HG03025 (cell line): ENCODE data around the gene ZSCAN20.

Source experiments
- ATAC-seq: cut with Tn5 transposase; IDR thresholded peaks from one replicate; pipeline ENCODE4 v1.9.1; 2021; ENCODE audit warnings: mild to moderate bottlenecking, moderate library complexity; ENCODE audit not compliant: unreplicated experiment, low FRiP score

ZSCAN20 gene

GRCh38 chr1:33472269-33472980 lies at the start of gene ZSCAN20:
ZSCAN20 (plus strand) TSS chr1:33472645; CDS start chr1:33479289, 6,644 bp downstream.
- ATAC-seq, result peak; percentile 78

GRCh38 chr1:33424205-33424604 lies 48.2 kb upstream of the ZSCAN20 start:
- ATAC-seq, result no peak

GRCh38 chr1:33424610-33425009 lies 47.8 kb upstream of the ZSCAN20 start:
- no peak for ATAC-seq

- ATAC-seq, result no peak
These were observed 46.5 kb upstream of the ZSCAN20 start for GRCh38 chr1:33425900-33426299.

- no peak for ATAC-seq
These were observed 45.5 kb upstream of the ZSCAN20 start for GRCh38 chr1:33426916-33427315.

GRCh38 chr1:33428661-33429060 lies 43.8 kb upstream of the ZSCAN20 start:
- no peak for ATAC-seq

GRCh38 chr1:33429332-33429731 lies 43.1 kb upstream of the ZSCAN20 start:
- ATAC-seq, result no peak

GRCh38 chr1:33429856-33430691 lies 42.4 kb upstream of the ZSCAN20 start:
- no peak for ATAC-seq

- ATAC-seq, result peak; percentile 90
These were observed 41.5 kb upstream of the ZSCAN20 start, which contains the start of gene PHC2 for GRCh38 chr1:33430692-33431593. PHC2 (minus strand) TSS chr1:33431095; CDS start chr1:33375539, 55,556 bp downstream.

- ATAC-seq, result no peak
These were observed 38.7 kb upstream of the ZSCAN20 start for GRCh38 chr1:33433509-33434362.

- ATAC-seq, result no peak
These were observed 38.1 kb upstream of the ZSCAN20 start for GRCh38 chr1:33434363-33434750.

GRCh38 chr1:33435096-33435820 lies 37.2 kb upstream of the ZSCAN20 start:
- no peak for ATAC-seq

- ATAC-seq, result no peak
These were observed 35.7 kb upstream of the ZSCAN20 start for GRCh38 chr1:33436557-33437285.

- no peak for ATAC-seq
These were observed 33.9 kb upstream of the ZSCAN20 start for GRCh38 chr1:33438364-33439160.

- no peak for ATAC-seq
These were observed 32.8 kb upstream of the ZSCAN20 start for GRCh38 chr1:33439662-33440061.

- ATAC-seq, result no peak
These were observed 31.2 kb upstream of the ZSCAN20 start for GRCh38 chr1:33441088-33441745.

- ATAC-seq, result no peak
These were observed 30.3 kb upstream of the ZSCAN20 start for GRCh38 chr1:33442141-33442540.
